ENCODE data around the gene SEC11C.

SEC11C gene

DNA sequence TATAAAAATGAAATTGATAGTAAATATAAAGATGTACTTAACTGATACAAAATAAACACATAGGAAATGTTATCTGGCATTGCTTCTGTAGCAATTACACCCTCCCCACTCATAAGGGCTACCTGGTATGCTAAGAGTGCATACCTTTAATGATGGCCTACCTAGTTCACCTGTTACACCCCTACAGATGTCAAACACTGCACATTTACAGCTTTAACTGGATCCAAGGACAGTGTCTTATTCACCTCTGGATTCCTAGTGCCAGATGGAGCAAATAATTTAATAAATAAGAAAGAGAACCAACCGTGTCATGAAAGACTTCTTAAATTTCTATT is 15.3 kb upstream of the SEC11C start:
- no peak for ATAC-seq
- TF ChIP-seq, protein P1, sequence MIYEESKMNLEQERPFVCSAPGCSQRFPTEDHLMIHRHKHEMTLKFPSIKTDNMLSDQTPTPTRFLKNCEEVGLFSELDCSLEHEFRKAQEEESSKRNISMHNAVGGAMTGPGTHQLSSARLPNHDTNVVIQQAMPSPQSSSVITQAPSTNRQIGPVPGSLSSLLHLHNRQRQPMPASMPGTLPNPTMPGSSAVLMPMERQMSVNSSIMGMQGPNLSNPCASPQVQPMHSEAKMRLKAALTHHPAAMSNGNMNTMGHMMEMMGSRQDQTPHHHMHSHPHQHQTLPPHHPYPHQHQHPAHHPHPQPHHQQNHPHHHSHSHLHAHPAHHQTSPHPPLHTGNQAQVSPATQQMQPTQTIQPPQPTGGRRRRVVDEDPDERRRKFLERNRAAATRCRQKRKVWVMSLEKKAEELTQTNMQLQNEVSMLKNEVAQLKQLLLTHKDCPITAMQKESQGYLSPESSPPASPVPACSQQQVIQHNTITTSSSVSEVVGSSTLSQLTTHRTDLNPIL (CRISPR knock-in tag; IDR thresholded peaks at IDR 0.05; ENCODE audit: low read depth) = no peak
- TF ChIP-seq SNAI2 (CRISPR knock-in tag; IDR thresholded peaks at IDR 0.05) = no peak
- TF ChIP-seq, protein P2, sequence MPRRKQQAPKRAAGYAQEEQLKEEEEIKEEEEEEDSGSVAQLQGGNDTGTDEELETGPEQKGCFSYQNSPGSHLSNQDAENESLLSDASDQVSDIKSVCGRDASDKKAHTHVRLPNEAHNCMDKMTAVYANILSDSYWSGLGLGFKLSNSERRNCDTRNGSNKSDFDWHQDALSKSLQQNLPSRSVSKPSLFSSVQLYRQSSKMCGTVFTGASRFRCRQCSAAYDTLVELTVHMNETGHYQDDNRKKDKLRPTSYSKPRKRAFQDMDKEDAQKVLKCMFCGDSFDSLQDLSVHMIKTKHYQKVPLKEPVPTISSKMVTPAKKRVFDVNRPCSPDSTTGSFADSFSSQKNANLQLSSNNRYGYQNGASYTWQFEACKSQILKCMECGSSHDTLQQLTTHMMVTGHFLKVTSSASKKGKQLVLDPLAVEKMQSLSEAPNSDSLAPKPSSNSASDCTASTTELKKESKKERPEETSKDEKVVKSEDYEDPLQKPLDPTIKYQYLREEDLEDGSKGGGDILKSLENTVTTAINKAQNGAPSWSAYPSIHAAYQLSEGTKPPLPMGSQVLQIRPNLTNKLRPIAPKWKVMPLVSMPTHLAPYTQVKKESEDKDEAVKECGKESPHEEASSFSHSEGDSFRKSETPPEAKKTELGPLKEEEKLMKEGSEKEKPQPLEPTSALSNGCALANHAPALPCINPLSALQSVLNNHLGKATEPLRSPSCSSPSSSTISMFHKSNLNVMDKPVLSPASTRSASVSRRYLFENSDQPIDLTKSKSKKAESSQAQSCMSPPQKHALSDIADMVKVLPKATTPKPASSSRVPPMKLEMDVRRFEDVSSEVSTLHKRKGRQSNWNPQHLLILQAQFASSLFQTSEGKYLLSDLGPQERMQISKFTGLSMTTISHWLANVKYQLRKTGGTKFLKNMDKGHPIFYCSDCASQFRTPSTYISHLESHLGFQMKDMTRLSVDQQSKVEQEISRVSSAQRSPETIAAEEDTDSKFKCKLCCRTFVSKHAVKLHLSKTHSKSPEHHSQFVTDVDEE (CRISPR knock-in tag; IDR thresholded peaks at IDR 0.05) = no peak
- TF ChIP-seq, protein P3, sequence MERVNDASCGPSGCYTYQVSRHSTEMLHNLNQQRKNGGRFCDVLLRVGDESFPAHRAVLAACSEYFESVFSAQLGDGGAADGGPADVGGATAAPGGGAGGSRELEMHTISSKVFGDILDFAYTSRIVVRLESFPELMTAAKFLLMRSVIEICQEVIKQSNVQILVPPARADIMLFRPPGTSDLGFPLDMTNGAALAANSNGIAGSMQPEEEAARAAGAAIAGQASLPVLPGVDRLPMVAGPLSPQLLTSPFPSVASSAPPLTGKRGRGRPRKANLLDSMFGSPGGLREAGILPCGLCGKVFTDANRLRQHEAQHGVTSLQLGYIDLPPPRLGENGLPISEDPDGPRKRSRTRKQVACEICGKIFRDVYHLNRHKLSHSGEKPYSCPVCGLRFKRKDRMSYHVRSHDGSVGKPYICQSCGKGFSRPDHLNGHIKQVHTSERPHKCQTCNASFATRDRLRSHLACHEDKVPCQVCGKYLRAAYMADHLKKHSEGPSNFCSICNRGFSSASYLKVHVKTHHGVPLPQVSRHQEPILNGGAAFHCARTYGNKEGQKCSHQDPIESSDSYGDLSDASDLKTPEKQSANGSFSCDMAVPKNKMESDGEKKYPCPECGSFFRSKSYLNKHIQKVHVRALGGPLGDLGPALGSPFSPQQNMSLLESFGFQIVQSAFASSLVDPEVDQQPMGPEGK (CRISPR knock-in tag; IDR thresholded peaks at IDR 0.05; ENCODE audit: borderline replicate concordance) = no peak
- TF ChIP-seq BACH2 (CRISPR knock-in tag; IDR thresholded peaks at IDR 0.05; ENCODE audit: borderline replicate concordance) = no peak
- TF ChIP-seq ARNTL (CRISPR knock-in tag; IDR thresholded peaks at IDR 0.05; ENCODE audit: borderline replicate concordance, low read depth) = no peak
- TF ChIP-seq ESRRG (CRISPR knock-in tag; IDR thresholded peaks at IDR 0.05) = no peak
- no peak for TF ChIP-seq ZNF8 (CRISPR knock-in tag; IDR thresholded peaks at IDR 0.05)
- no peak for TF ChIP-seq OSR1 (CRISPR knock-in tag; IDR thresholded peaks at IDR 0.05)

DNA sequence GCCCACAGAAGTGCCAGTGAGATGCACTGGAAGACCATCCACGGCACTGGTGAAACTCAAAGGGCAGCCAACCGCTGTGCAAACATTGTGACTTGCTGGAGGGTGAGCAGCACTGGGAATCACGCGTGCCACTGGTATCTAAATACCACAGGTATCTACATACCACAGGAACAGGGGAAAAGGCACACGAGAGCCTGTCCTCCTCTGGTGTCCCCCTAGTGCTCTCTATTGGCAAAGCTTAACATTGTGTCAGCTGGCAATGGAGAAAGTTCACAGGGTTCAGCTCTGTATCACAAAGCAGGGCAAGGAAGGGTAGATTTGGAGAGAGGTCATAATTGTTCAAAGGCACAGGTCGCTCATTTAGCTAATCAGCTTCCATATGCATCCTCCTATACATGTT is 12.6 kb upstream of the SEC11C start:
- TF ChIP-seq ESRRG (CRISPR knock-in tag; IDR thresholded peaks at IDR 0.05) (no peak), RARB (CRISPR knock-in tag; IDR thresholded peaks at IDR 0.05) (no peak), BACH2 (CRISPR knock-in tag; IDR thresholded peaks at IDR 0.05; ENCODE audit: borderline replicate concordance) (no peak), ISL1 (CRISPR knock-in tag; IDR thresholded peaks at IDR 0.05) (no peak), ZNF565 (CRISPR knock-in tag; conservative IDR thresholded peaks at IDR 0.05; ENCODE audit: low read depth) (no peak), ZFP30 (CRISPR knock-in tag; IDR thresholded peaks at IDR 0.05) (no peak), GLIS3 (CRISPR knock-in tag; IDR thresholded peaks at IDR 0.05) (no peak), TOX (CRISPR knock-in tag; IDR thresholded peaks at IDR 0.05; ENCODE audit: borderline replicate concordance) (no peak), ZNF8 (CRISPR knock-in tag; IDR thresholded peaks at IDR 0.05) (no peak), ARNTL (CRISPR knock-in tag; IDR thresholded peaks at IDR 0.05; ENCODE audit: borderline replicate concordance, low read depth) (no peak), ZC3H10 (CRISPR knock-in tag; IDR thresholded peaks at IDR 0.05) (no peak)
- TF ChIP-seq, protein P1 (CRISPR knock-in tag; IDR thresholded peaks at IDR 0.05; ENCODE audit: low read depth) = no peak
- TF ChIP-seq, protein P4, sequence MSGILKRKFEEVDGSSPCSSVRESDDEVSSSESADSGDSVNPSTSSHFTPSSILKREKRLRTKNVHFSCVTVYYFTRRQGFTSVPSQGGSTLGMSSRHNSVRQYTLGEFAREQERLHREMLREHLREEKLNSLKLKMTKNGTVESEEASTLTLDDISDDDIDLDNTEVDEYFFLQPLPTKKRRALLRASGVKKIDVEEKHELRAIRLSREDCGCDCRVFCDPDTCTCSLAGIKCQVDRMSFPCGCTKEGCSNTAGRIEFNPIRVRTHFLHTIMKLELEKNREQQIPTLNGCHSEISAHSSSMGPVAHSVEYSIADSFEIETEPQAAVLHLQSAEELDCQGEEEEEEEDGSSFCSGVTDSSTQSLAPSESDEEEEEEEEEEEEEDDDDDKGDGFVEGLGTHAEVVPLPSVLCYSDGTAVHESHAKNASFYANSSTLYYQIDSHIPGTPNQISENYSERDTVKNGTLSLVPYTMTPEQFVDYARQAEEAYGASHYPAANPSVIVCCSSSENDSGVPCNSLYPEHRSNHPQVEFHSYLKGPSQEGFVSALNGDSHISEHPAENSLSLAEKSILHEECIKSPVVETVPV (CRISPR knock-in tag; IDR thresholded peaks at IDR 0.05) = no peak
- TF ChIP-seq, protein P5, sequence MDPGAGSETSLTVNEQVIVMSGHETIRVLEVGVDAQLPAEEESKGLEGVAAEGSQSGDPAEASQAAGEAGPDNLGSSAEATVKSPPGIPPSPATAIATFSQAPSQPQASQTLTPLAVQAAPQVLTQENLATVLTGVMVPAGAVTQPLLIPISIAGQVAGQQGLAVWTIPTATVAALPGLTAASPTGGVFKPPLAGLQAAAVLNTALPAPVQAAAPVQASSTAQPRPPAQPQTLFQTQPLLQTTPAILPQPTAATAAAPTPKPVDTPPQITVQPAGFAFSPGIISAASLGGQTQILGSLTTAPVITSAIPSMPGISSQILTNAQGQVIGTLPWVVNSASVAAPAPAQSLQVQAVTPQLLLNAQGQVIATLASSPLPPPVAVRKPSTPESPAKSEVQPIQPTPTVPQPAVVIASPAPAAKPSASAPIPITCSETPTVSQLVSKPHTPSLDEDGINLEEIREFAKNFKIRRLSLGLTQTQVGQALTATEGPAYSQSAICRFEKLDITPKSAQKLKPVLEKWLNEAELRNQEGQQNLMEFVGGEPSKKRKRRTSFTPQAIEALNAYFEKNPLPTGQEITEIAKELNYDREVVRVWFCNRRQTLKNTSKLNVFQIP (CRISPR knock-in tag; IDR thresholded peaks at IDR 0.05; ENCODE audit: borderline replicate concordance, low read depth) = no peak
- TF ChIP-seq, protein P3 (CRISPR knock-in tag; IDR thresholded peaks at IDR 0.05; ENCODE audit: borderline replicate concordance) = no peak
- TF ChIP-seq, protein P2 (CRISPR knock-in tag; IDR thresholded peaks at IDR 0.05) = no peak
- no peak for ATAC-seq
